HFF-Myc (cell line): ENCODE results near the gene ZNF2.

Experiments used
- DNase-seq: peaks from one replicate; pipeline ENCODE4 v3.0.0-alpha.2; 2011; ENCODE audit warnings: low read depth; ENCODE audit errors: extremely low read depth
- H3K4me3 ChIP-seq: replicated peaks from 2 replicates; pipeline ENCODE4 v1.5.1; 2011; ENCODE audit warnings: low read depth, mild to moderate bottlenecking, control low read depth, low read length
- TF ChIP-seq, protein P1 (sequence below): IDR thresholded peaks from 2 replicates; pipeline ENCODE4 v1.5.1; 2012; ENCODE audit warnings: mild to moderate bottlenecking, low read depth, low read length, control low read depth; ENCODE audit errors: missing control alignments

Gene ZNF2

DNA sequence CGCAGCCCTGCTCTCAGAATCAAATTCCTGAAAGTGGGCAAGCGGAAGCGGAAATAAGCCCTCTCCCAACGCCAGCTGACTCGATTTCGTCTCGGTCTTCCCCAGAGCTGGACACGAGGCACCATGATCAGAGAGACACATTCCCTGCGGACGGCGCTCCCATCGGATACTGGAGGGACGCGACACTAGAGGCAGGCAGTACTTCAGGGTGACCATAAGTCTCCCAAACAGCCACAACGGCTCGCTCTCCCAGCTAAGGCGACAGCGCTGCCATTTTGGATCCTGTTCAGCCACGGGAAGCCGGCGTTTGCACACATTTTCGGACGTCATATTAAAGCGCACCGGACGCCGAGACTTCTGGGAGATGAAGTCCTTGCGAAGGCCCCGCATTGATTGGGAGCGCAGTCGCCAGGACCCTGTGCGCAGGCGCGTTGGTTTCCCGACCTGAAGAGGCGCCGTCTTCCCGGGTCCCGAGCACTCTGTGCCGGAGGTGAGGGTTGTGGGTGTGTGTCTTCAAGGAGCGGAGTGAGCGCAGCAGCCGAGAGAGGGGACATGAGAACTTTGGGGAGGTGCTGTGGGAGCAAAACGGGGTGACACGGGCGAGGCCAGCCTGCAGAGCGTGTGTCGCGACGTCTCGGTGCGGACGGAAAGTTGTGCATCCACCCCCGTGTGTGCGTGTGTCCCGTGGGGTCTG, at the start of gene ZNF2:
Gene ZNF2 (plus strand): TSS at position 439 of the 694 bp plus-strand sequence. CDS start 10,418 bp downstream, outside the sequence.
- DNase-seq = peak; percentile 91
- TF ChIP-seq, protein P1, sequence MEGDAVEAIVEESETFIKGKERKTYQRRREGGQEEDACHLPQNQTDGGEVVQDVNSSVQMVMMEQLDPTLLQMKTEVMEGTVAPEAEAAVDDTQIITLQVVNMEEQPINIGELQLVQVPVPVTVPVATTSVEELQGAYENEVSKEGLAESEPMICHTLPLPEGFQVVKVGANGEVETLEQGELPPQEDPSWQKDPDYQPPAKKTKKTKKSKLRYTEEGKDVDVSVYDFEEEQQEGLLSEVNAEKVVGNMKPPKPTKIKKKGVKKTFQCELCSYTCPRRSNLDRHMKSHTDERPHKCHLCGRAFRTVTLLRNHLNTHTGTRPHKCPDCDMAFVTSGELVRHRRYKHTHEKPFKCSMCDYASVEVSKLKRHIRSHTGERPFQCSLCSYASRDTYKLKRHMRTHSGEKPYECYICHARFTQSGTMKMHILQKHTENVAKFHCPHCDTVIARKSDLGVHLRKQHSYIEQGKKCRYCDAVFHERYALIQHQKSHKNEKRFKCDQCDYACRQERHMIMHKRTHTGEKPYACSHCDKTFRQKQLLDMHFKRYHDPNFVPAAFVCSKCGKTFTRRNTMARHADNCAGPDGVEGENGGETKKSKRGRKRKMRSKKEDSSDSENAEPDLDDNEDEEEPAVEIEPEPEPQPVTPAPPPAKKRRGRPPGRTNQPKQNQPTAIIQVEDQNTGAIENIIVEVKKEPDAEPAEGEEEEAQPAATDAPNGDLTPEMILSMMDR = no peak
- peak within 1 kb of the TSS; percentile 95 for H3K4me3 ChIP-seq

DNA sequence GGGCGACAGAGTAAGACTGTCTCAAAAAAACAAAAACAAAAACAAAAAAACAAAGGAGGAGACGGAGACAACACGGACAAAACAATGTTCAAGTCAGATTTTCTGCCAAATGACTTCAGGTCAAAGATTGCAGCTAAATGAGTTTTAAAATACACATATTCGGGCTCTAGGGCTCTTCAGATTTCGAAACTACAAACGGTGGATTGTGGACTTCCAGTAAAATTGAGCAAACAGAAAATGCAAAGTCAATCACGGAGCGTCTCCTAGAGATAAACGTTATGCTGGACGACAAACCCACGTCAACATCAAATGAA, 44.6 kb upstream of the ZNF2 start:
- H3K4me3 ChIP-seq = peak overlapping the region; percentile 79
- TF ChIP-seq, protein P1 = no peak
- no peak for DNase-seq

DNA sequence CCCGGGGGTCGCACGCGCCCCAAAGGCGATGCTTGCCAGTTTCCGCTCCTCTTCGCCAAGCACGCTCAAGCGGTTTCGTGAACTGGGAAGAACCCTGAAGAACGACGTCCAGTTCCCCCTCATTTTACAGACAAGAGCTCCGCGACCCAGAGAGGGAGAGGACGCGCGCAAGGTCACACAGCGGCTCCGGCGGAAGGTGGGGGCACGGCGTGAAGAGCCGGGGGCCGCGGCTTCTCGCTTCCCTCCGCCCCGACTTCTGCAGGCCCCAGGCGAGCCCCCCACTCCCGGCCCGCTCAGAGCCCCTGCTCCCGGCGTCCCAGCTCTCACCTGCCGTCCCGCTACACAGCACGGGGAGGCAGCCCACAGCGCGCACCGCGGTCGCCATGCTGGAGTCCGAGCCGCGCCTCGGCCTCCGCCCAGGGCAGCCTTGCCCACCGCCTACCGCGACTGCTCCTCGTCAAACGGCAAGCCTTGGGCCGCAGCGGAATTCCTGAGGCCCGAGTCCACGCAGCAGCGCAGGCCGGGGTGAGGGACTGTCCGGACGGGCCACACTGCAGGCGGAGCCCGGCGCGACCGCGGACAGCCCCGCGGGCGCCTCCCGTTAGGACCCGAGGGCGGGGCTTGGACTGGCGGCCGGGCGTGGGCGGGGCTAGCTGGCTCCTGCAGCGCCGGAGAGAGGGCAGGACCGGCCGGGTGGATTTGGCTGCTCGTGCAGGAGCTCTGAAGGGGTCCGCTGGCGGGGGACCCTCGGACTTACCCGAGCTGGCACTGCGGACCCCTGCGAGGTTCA, 44.0 kb upstream of the ZNF2 start, which contains the start of gene MRPS5:
Gene MRPS5 (minus strand): TSS at position 402 of the 790 bp plus-strand sequence. CDS start 17 bp downstream, at position 385.
- peak within 1 kb of the TSS; percentile 79 for H3K4me3 ChIP-seq
- TF ChIP-seq, protein P1 = no peak
- DNase-seq = peak; percentile 10

DNA sequence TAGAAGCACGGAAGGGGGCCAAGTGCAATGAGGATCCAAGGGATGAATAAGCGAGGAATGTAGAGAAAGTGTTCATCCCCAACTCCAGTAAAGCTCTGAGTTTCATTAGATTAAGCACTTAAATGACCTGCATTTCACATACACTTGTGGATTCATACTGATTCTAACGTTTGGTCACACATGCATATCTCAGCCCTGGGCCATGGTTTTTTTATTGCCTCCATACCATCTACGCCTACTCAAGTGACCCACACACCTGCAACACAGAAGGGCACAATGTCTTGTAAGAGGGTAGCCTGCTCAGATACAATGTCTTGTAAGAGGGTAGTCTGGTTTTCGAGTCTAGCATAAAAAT, 43.4 kb upstream of the ZNF2 start:
- TF ChIP-seq, protein P1 = no peak
- peak overlapping the region; percentile 79 for H3K4me3 ChIP-seq
- no peak for DNase-seq

DNA sequence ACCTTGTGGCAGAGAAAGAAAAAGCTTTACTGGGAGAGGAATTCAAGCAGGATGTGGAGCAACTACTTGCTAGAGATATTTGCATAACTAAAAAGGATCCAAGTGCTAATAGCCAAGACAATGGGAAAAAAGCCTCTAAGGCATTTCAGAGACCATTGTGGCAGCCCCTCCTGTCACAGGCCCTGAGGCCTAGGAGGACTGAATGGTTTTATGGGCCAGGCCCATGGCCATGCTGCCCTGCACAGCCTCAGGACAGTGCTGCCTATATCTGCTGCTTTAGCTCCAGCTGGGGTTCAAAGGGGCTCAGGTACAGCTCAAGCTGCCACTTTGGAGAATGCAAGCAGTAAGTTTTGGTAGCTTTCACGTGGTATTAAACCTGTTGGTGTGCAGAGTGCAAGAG, 26.9 kb upstream of the ZNF2 start:
- no peak for DNase-seq
- TF ChIP-seq, protein P1 = no peak
- H3K4me3 ChIP-seq = no peak overlapping the region

DNA sequence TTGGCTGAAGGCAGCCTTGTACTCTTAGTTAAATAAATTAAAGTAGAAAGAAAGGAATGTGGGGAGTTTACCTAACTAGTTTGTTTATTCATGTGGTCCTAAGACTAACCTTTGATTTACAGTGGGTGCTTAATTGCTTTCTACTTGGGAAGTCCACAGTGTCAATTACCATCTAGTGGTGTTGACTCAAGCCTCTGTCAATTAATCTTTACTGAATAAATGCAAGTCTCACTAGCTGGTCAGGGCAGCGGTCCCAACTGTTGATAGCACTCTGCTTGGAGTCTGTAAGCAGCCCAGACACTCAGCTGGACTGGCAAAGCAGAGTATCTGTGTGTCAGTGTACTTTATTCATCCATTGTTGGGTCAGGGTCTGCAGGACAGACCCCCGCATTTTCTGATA, 21.8 kb upstream of the ZNF2 start:
- TF ChIP-seq, protein P1 = no peak
- no peak for DNase-seq
- H3K4me3 ChIP-seq = no peak overlapping the region
